Osteocyte (in vitro differentiated cells): ENCODE measurements around the gene FAM135A. TPM values are rescaled to one million over a fixed set of nuclear protein-coding genes. Genes with fewer than 3 reads are reported as not detected.

ENCODE experiments used
- DNase-seq: peaks from one replicate; pipeline ENCODE4 v3.0.0; 2021; ENCODE audit warnings: mixed read lengths; ENCODE audit not compliant: unreplicated experiment; ENCODE audit errors: extremely low spot score
- H3K27ac Mint-ChIP-seq: one replicate; pipeline ENCODE4 v1.8.0; 2021; ENCODE audit warnings: mild to moderate bottlenecking, mixed read lengths; ENCODE audit not compliant: unreplicated experiment
- H3K27me3 Mint-ChIP-seq: one replicate; pipeline ENCODE4 v1.8.0; 2021; ENCODE audit warnings: mixed read lengths; ENCODE audit not compliant: unreplicated experiment
- H3K36me3 Mint-ChIP-seq: one replicate; pipeline ENCODE4 v1.8.0; 2021; ENCODE audit warnings: mixed read lengths; ENCODE audit not compliant: unreplicated experiment
- H3K4me1 Mint-ChIP-seq: one replicate; pipeline ENCODE4 v1.8.0; 2021; ENCODE audit warnings: mixed read lengths; ENCODE audit not compliant: unreplicated experiment
- H3K4me3 Mint-ChIP-seq: one replicate; pipeline ENCODE4 v1.8.0; 2021; ENCODE audit warnings: mild to moderate bottlenecking, moderate library complexity, mixed read lengths; ENCODE audit not compliant: unreplicated experiment
- H3K9me3 Mint-ChIP-seq: one replicate; pipeline ENCODE4 v1.8.0; 2021; ENCODE audit warnings: mixed read lengths; ENCODE audit not compliant: unreplicated experiment
- CTCF ChIP-seq: fragments of 200-600 bp; sonication (generic); IDR thresholded peaks from 2 replicates; pipeline ENCODE4 v1.5.0; 2021; ENCODE audit warnings: antibody characterized with exemption, mild to moderate bottlenecking, moderate library complexity
- total RNA-seq: library from RNA; stranded (reverse); gene quantifications from 2 replicates; pipeline ENCODE4 v1.2.1, GENCODE V29; 2021

Gene FAM135A
- total RNA-seq, 1 donor from 2014 or later = 16.5 TPM

- Mint-ChIP-seq H3K27me3 (peaks cover 55% of the 10 kb centered on the region), H3K4me3 (no peak overlapping the region), H3K27ac (no peak overlapping the region), H3K36me3 (no peaks in the 10 kb centered on the region), H3K9me3 (no peaks in the 10 kb centered on the region), H3K4me1 (no peaks in the 10 kb centered on the region)
- DNase-seq = no peak
- TF ChIP-seq CTCF = no peak
Observed at GRCh38 chr6:70404658-70405057, 8.7 kb upstream of the FAM135A start.

- Mint-ChIP-seq H3K4me3 (no peak overlapping the region), H3K9me3 (no peaks in the 10 kb centered on the region), H3K27me3 (peaks cover 45% of the 10 kb centered on the region), H3K36me3 (no peaks in the 10 kb centered on the region), H3K4me1 (peaks cover 9% of the 10 kb centered on the region), H3K27ac (no peak overlapping the region)
- no peak for TF ChIP-seq CTCF
- DNase-seq = no peak
Observed at GRCh38 chr6:70409216-70409615, 4.1 kb upstream of the FAM135A start.

GRCh38 chr6:70411542-70412251 lies 1.6 kb upstream of the FAM135A start:
- no peak for TF ChIP-seq CTCF
- H3K27ac Mint-ChIP-seq = no peak overlapping the region
- peaks cover 30% of the 10 kb centered on the region for H3K27me3 Mint-ChIP-seq
- H3K36me3 Mint-ChIP-seq = peaks cover 3% of the 10 kb centered on the region
- no peaks in the 10 kb centered on the region for H3K9me3 Mint-ChIP-seq
- H3K4me1 Mint-ChIP-seq = peaks cover 18% of the 10 kb centered on the region
- H3K4me3 Mint-ChIP-seq = peak overlapping the region; percentile 92
- DNase-seq = no peak

- Mint-ChIP-seq H3K4me3 (peak overlapping the region; percentile 92), H3K27me3 (peaks cover 22% of the 10 kb centered on the region), H3K9me3 (no peaks in the 10 kb centered on the region), H3K36me3 (peaks cover 3% of the 10 kb centered on the region), H3K27ac (peak overlapping the region; percentile 92), H3K4me1 (peaks cover 18% of the 10 kb centered on the region)
- DNase-seq = no peak
- TF ChIP-seq CTCF = no peak
Observed at GRCh38 chr6:70412252-70413113, 825 bp upstream of the FAM135A start.

- H3K27me3 Mint-ChIP-seq = peaks cover 10% of the 10 kb centered on the region
- no peak for DNase-seq
- no peak for TF ChIP-seq CTCF
Observed at GRCh38 chr6:70413992-70414494, 735 bp downstream of the FAM135A start.

More at GRCh38 chr6:70413992-70414494, 735 bp downstream of the FAM135A start:
- peaks cover 5% of the 10 kb centered on the region for H3K36me3 Mint-ChIP-seq
- H3K4me1 Mint-ChIP-seq = peaks cover 18% of the 10 kb centered on the region
- no peaks in the 10 kb centered on the region for H3K9me3 Mint-ChIP-seq
- H3K4me3 Mint-ChIP-seq = peak overlapping the region; percentile 92
- H3K27ac Mint-ChIP-seq = peak overlapping the region; percentile 87
